ENCODE results near the gene MRPL58. TPM values are rescaled to one million over a fixed set of nuclear protein-coding genes. Genes with fewer than 3 reads are reported as not detected.

The MRPL58 gene
- total and polyA plus RNA-seq, 2 of the 8 experiments (the other 6 are each of a cell fraction or from before 2014, with no cell fraction given): 43.6 to 49.1 TPM

DNA sequence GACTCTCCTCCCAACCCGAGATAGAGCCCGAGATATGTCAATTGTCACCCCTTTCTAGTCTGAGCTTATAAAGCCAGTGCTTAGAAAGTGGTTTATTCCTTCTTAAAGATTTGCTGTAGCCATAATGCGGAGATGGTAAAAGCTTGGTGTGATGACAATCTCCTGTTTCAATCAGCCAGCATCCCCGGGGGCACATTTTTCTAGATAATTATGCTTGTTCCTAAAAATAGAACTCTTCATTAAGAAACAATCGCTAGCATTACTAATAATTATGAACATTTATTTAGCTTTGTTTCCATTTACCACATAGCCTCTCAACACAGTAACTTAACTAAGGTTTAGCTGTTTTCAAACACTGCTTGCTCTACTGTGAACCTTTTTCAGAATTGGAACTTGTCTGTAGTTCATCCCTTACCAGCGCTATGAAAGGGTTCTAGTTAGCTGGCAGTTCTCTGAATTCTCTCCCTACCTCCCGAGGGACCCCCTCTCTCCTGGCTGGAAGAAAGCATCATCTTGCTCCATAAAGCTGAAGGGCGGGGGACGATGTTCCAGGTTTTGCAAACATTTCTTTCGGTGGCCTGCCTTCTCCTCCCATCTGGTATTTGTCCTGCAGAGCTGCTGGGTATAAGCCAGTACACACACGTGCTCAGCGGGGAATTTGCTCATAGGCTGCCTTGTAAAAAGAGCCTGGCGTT, 922 bp upstream of the MRPL58 start (continued):
- TF ChIP-seq, protein P1, sequence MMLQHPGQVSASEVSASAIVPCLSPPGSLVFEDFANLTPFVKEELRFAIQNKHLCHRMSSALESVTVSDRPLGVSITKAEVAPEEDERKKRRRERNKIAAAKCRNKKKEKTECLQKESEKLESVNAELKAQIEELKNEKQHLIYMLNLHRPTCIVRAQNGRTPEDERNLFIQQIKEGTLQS (IDR thresholded peaks at IDR 0.05; ENCODE audit: insufficient read depth, low read depth, low read length): no peak
- TF ChIP-seq JUN (IDR thresholded peaks at IDR 0.05; ENCODE audit: low read depth, low read length) (no peak), MAFK (IDR thresholded peaks at IDR 0.05; ENCODE audit: low read depth, low read length) (no peak)
